A549 (cell line): Measurements from ENCODE around the gene ABO. TPM values are rescaled to one million over a fixed set of nuclear protein-coding genes. Genes with fewer than 3 reads are reported as not detected.
"Not testable (repeated sequence)": the region's sequence is repeated elsewhere in the genome, so short reads cannot be mapped to it uniquely, and the experiment has no call there.

Experiments used
- ATAC-seq, 2 experiments: fragments of 200-7000 bp in 1 of 2; fragments of >200 bp in 1 of 2; cut with Nextera tagmentation in 1 of 2; cut with Tn5 transposase in 1 of 2; 3 replicates each; pipeline versions ENCODE4 v1.8.0 to v1.9.1; 2018 to 2020; ENCODE audit warnings: mild to moderate bottlenecking in 1 of 2, moderate library complexity in 1 of 2
- CTCF ChIA-PET: fragments of 300-600 bp; sonication (Branson Sonifier 250); formaldehyde crosslinking; extraction: SDS; loops from one replicate; lab custom pipeline; 2021; ENCODE audit warnings: antibody characterized with exemption, inconsistent platforms; lab: Yijun Ruan, JAX
- POLR2A ChIA-PET: fragments of 350-600 bp; formaldehyde crosslinking; extraction: SDS; loops from one replicate; lab custom pipeline; 2021; ENCODE audit warnings: antibody characterized with exemption, inconsistent platforms; lab: Yijun Ruan, JAX
- DNase-seq, 2 experiments: peaks; one replicate each; pipeline versions ENCODE4 v3.0.0 to v3.0.0-alpha.2; 2011 to 2016; ENCODE audit warnings: low read depth in 1 of 2, low spot score in 1 of 2
- FAIRE-seq: peaks from 2 replicates; lab custom pipeline; 2011; peaks lifted over from hg19 to GRCh38; lab: Jason Lieb, UNC
- H3K27ac ChIP-seq, 2 experiments: fragments of >200 bp; sonication (Bioruptor Twin); formaldehyde crosslinking; 3 replicates each; pipeline ENCODE4 v1.5.1; 2016 to 2017
- H3K4me1 ChIP-seq: fragments of >200 bp; sonication (Bioruptor Twin); formaldehyde crosslinking; 3 replicates; pipeline ENCODE4 v1.6.1; 2016
- H3K4me2 ChIP-seq: fragments of >200 bp; sonication (Bioruptor Twin); formaldehyde crosslinking; 3 replicates; pipeline ENCODE4 v1.6.1; 2016
- H3K4me3 ChIP-seq: fragments of >200 bp; sonication (Bioruptor Twin); formaldehyde crosslinking; 3 replicates; pipeline ENCODE4 v1.5.1; 2016
- H3K9me3 ChIP-seq: fragments of >200 bp; sonication (Bioruptor Twin); formaldehyde crosslinking; 3 replicates; pipeline ENCODE4 v1.6.1; 2016
- ATOH8 ChIP-seq: fragments of 250-450 bp; sonication (Bioruptor Pico); IDR thresholded peaks from 2 replicates; pipeline ENCODE4 v1.5.0; 2020; ENCODE audit warnings: low read depth, mild to moderate bottlenecking, moderate library complexity
- BHLHE40 ChIP-seq: IDR thresholded peaks from 2 replicates; pipeline ENCODE4 v1.6.1; 2012; ENCODE audit warnings: low read depth, low read length, inconsistent platforms
- CEBPB ChIP-seq, 2 experiments: fragments of >200 bp in 1 of 2; sonication (Bioruptor Twin) in 1 of 2; formaldehyde crosslinking in 1 of 2; IDR thresholded peaks; 2 replicates each; pipeline ENCODE4 v1.6.1; 2012 to 2016
- CHD2 ChIP-seq: fragments of 150-350 bp; IDR thresholded peaks from 2 replicates; pipeline ENCODE4 v1.6.1; 2014; ENCODE audit warnings: low read length; ENCODE audit not compliant: partially characterized antibody
- EHF ChIP-seq: fragments of 250-450 bp; sonication (Bioruptor Pico); IDR thresholded peaks from 2 replicates; pipeline ENCODE4 v1.5.0; 2020; ENCODE audit warnings: mild to moderate bottlenecking
- EHMT2 ChIP-seq: fragments of 200-600 bp; sonication (generic); IDR thresholded peaks from 2 replicates; pipeline ENCODE4 v1.6.1; 2016; ENCODE audit warnings: antibody characterized with exemption, low read depth, mild to moderate bottlenecking, moderate library complexity
- EP300 ChIP-seq, 2 experiments: fragments of >200 bp; sonication (Bioruptor Twin); formaldehyde crosslinking; IDR thresholded peaks; 2 replicates in 1 of 2; 3 replicates in 1 of 2; pipeline ENCODE4 v1.6.1; 2016 to 2017
- ESRRA ChIP-seq: fragments of 150-350 bp; IDR thresholded peaks from 2 replicates; pipeline ENCODE4 v1.6.1; 2014; ENCODE audit warnings: mild to moderate bottlenecking, low read length, borderline replicate concordance
- FOXS1 ChIP-seq: fragments of 250-450 bp; sonication (Bioruptor Pico); IDR thresholded peaks from 2 replicates; pipeline ENCODE4 v1.5.0; 2020; ENCODE audit warnings: mild to moderate bottlenecking, moderate library complexity
- GATA3 ChIP-seq: IDR thresholded peaks from 2 replicates; pipeline ENCODE4 v1.6.1; 2012; ENCODE audit warnings: borderline replicate concordance
- HES2 ChIP-seq: fragments of >200 bp; sonication (Bioruptor Twin); formaldehyde crosslinking; IDR thresholded peaks from 2 replicates; pipeline ENCODE4 v1.6.1; 2016
- JUNB ChIP-seq: fragments of >200 bp; sonication (Bioruptor Twin); formaldehyde crosslinking; IDR thresholded peaks from 2 replicates; pipeline ENCODE4 v1.6.1; 2016
- MAX ChIP-seq: IDR thresholded peaks from 2 replicates; pipeline ENCODE4 v1.6.1; 2012
- NR3C1 ChIP-seq: fragments of >200 bp; sonication (Bioruptor Twin); formaldehyde crosslinking; IDR thresholded peaks from 3 replicates; pipeline ENCODE4 v1.6.1; 2017
- PHF8 ChIP-seq: fragments of 200-600 bp; sonication (generic); IDR thresholded peaks from 2 replicates; pipeline ENCODE4 v1.6.1; 2016; ENCODE audit warnings: low read depth, mild to moderate bottlenecking, antibody characterized with exemption, moderate library complexity, borderline replicate concordance
- POLR2A ChIP-seq: IDR thresholded peaks from 2 replicates; pipeline ENCODE4 v1.6.1; 2012; ENCODE audit warnings: mild to moderate bottlenecking, low read length
- RAD21 ChIP-seq, 2 experiments: fragments of >200 bp in 1 of 2; sonication (Bioruptor Twin) in 1 of 2; formaldehyde crosslinking in 1 of 2; IDR thresholded peaks in 1 of 2; conservative IDR thresholded peaks in 1 of 2; 2 replicates in 1 of 2; 3 replicates in 1 of 2; pipeline ENCODE4 v1.6.1; 2012 to 2018; ENCODE audit warnings: inconsistent platforms in 1 of 2
- RARB ChIP-seq: fragments of 250-450 bp; sonication (Bioruptor Pico); IDR thresholded peaks from 2 replicates; pipeline ENCODE4 v1.8.0; 2021; ENCODE audit warnings: mild to moderate bottlenecking, moderate library complexity
- RCOR1 ChIP-seq: fragments of 150-350 bp; IDR thresholded peaks from 2 replicates; pipeline ENCODE4 v1.6.1; 2014; ENCODE audit warnings: antibody characterized with exemption, low read length, low read depth
- REST ChIP-seq: fragments of 200-600 bp; sonication (generic); IDR thresholded peaks from 2 replicates; pipeline ENCODE4 v1.6.1; 2016; ENCODE audit warnings: antibody characterized with exemption, mild to moderate bottlenecking, moderate library complexity
- ZC3H11A ChIP-seq: fragments of 450-650 bp; IDR thresholded peaks from 2 replicates; pipeline ENCODE4 v1.6.1; 2014; ENCODE audit warnings: antibody characterized with exemption, mild to moderate bottlenecking
- ZNF302 ChIP-seq: fragments of 250-450 bp; sonication (Bioruptor Pico); IDR thresholded peaks from 2 replicates; pipeline ENCODE4 v1.9.0; 2021; ENCODE audit warnings: inconsistent platforms, mild to moderate bottlenecking, moderate library complexity
- WGBS: methylation state at CpG from one replicate; pipeline ENCODE4 v1.1.6; 2017; ENCODE audit errors: missing lambda C conversion rate; 5-methylcytosine and 5-hydroxymethylcytosine counted together
- polyA plus RNA-seq, 4 experiments: library from polyadenylated mRNA; depleted of rRNA in 3 of 4; stranded (reverse); fragments of >200 nt; fragmentation: RNase III in 1 of 4; extraction: RNeasy Plus Mini Kit Qiagen cat#74134 plus additional on column Dnase treatment in 1 of 4; gene quantifications; 2 replicates in 3 of 4; 3 replicates in 1 of 4; pipeline ENCODE4 v1.2.3, GENCODE V29; 2011 to 2017
- TF ChIP-seq, protein P1 (sequence below): IDR thresholded peaks from 2 replicates; pipeline ENCODE4 v1.6.1; 2012

Gene ABO
- polyA plus RNA-seq, 2 of the 4 experiments (the other 2 are of a cell fraction) = not detected

DNA sequence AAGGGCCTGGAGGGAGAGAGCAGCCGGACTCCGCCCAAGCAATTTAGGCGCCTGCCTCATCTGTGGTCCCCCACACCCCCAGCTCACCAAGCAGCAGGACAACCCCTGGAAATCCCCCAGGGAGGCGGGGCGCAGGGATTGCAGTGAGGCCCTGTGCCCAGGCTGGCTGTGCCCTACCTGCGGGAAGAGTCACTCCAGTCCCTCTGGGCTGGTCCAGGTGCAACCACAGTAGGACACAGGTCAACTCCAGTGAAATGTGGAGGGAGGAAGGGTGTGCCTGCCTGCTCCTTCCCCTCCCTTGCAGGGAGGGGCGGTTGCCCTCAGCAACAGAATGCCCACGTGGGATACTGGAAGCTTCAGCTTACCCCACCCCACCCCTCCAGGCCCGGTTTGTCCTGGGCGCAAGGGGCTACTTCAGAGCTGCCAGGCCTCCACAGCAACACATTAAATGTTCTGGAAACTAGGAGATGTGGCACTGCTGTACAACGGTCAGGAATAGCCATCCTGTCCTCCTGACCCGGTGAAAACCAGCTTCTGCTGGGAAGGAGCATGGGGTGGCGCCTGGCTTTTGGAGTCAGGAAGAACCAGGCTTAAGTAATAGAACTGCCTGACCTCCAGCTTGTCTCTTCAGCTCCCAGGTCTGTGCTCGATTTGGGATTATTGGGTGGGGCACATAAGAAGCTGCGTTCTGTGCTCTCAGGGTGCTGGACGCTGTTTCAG is 22.5 kb downstream of the ABO start:
- DNase-seq = no peak
- CTCF ChIA-PET = interaction anchor here (0.6 to 1.6 kb wide), 6 partner anchors 11 to 231 kb away, joined by 3 to 6 read pairs (median 3); no protein-coding TSS in a partner anchor
- POLR2A ChIA-PET = no interaction called here
- TF ChIP-seq PHF8 (no peak), JUNB (no peak), EP300 (IDR thresholded peaks at IDR 0.05) (no peak), EHF (CRISPR knock-in tag) (no peak), BHLHE40 (no peak), ZNF302 (CRISPR knock-in tag) (no peak), FOXS1 (CRISPR knock-in tag) (no peak), ZC3H11A (no peak), CHD2 (no peak), MAX (no peak), REST (no peak), HES2 (no peak), GATA3 (no peak), RARB (CRISPR knock-in tag) (no peak), ESRRA (no peak)
- TF ChIP-seq, protein P1, sequence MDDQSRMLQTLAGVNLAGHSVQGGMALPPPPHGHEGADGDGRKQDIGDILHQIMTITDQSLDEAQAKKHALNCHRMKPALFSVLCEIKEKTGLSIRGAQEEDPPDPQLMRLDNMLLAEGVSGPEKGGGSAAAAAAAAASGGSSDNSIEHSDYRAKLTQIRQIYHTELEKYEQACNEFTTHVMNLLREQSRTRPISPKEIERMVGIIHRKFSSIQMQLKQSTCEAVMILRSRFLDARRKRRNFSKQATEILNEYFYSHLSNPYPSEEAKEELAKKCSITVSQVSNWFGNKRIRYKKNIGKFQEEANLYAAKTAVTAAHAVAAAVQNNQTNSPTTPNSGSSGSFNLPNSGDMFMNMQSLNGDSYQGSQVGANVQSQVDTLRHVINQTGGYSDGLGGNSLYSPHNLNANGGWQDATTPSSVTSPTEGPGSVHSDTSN = no peak
- TF ChIP-seq, all 56 proteins: peak for 0
- no peak for FAIRE-seq
- no peak; a peak in 2 of 6 replicates for ATAC-seq
- Histone ChIP-seq H3K4me2 (no peak overlapping the region), H3K4me1 (no peaks in the 10 kb centered on the region), H3K9me3 (peaks cover 8% of the 10 kb centered on the region; the same call in 1 of the 3 replicates), H3K4me3 (no peak overlapping the region), H3K27ac (no peak overlapping the region)
- WGBS = 54% methylated on average over 8 of the region's 16 CpGs

DNA sequence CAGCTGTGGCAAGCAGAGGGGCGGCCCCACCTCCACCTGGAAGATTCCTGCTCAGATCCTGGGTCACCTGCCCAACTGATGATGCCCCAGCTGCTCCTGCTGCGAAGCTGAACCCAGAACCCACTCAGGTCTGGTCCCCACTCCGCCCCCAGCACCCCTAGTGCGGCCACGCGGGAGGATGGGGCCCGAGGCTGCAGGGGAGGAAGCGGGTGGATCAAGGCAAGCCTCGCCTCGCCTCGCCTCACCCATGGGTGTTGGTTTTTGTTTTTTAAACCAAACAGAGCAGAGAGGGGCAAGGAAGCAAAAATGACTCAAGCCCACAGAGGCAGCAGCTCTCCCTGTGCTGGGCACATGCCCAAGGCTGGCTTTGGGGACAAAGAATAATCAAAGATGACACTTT is 23.2 kb downstream of the ABO start:
- peaks cover 8% of the 10 kb centered on the region; the same call in 1 of the 3 replicates for H3K9me3 ChIP-seq
- no peak for TF ChIP-seq EHMT2
- no peak for TF ChIP-seq POLR2A
- no peak for TF ChIP-seq NR3C1
- TF ChIP-seq ATOH8 = no peak
- no peak for TF ChIP-seq RAD21 (conservative IDR thresholded peaks at IDR 0.05 in 1 of 2, IDR thresholded peaks at IDR 0.05 in 1 of 2)
- no peak for TF ChIP-seq RCOR1
- no peak for TF ChIP-seq CEBPB (IDR thresholded peaks at IDR 0.05)
- no peak for ATAC-seq
- WGBS = 60% methylated on average over 10 of the region's 11 CpGs
- H3K27ac ChIP-seq = no peak overlapping the region
- FAIRE-seq = no peak
- no peak overlapping the region for H3K4me2 ChIP-seq
- ChIA-PET POLR2A (no interaction called here), CTCF (interaction anchor here (0.6 to 1.6 kb wide), 8 partner anchors 12 to 232 kb away, joined by 3 to 6 read pairs (median 3); no protein-coding TSS in a partner anchor)
- no peak for DNase-seq
- no peaks in the 10 kb centered on the region for H3K4me1 ChIP-seq
- no peak overlapping the region for H3K4me3 ChIP-seq

DNA sequence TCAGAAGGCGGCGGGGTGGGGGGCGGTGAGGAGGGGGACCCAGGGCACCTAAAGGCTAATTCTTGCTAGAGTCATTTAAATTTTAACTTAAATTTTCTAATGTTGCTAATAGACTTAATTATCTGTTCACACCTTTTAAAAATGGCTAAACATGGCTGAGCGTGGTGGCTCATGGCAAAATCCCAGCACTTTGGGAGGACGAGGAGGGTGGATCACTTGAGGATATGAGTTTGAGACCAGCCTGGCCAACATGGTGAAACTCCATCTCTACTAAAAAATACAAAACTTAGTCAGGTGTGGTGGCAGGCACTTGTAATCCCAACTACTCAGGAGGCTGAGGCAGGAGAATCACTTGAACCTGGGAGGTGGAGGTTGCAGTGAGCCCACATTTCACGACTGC is 23.8 kb downstream of the ABO start:
- CTCF ChIA-PET = interaction anchor here (0.6 to 1.5 kb wide), 3 partner anchors 12 to 49 kb away, joined by 3 to 6 read pairs (median 3); no protein-coding TSS in a partner anchor
- FAIRE-seq, H3K27ac ChIP-seq, H3K9me3 ChIP-seq, DNase-seq, H3K4me2 ChIP-seq, POLR2A ChIA-PET, H3K4me1 ChIP-seq, ATAC-seq, H3K4me3 ChIP-seq: not testable (repeated sequence)
- 84% methylated on average over 6 of the region's 6 CpGs for WGBS
